ENCODE measurements around the gene PLCB2.

The PLCB2 gene

DNA sequence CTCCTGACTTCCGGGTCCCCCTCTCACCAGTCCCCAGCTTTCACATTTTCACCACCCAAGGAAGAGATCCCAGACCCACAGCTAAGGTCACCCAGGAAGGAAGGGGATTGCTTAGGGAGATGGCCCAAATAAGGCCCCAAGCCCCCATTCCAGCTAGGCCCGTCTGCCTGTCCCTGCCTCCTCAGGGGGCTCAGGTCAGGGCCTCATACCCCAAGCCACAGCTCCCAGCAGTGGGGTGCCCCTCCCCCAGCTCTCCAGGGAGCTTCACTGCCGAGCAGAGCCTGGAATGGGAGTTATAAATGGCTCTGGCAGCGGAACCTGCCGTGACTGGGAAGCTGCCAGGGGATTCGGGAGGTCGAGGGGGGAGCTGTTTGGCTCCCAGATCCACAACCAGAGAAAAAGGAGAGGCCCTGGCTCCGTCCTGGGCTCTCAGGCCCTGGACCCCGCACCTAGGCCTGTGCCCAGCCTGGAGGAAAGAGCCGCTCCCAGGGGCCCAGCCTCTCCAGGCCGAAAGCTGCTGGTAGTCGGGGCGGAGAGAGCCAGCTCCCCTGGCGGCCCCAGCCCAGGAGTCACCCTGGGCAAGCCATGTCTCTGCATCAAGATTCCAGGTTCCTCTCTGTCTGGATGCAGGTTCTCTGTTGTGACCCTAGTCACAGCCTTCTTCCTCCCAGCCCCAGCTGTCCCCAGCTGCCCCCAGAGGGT lies 32.5 kb upstream of the PLCB2 start:
- peak; percentile 91 for DNase-seq (ENCODE audit: low spot score)

DNA sequence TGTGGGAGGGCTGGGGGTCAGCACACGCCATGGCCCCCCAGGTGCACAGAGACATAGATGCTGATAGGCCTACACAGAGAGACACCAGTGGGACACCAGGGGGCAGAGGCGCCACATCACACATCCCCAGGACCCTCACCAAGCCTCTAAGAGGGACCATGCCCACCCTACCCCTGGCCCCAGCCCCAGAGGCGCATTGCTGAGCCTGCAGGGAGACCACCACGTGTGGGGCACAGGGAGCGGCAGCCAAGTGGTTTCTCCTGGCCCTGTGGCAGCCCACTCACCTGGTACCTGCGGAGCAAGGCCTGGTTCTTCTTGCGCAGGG lies 31.8 kb upstream of the PLCB2 start:
- DNase-seq (ENCODE audit: low spot score): no peak

DNA sequence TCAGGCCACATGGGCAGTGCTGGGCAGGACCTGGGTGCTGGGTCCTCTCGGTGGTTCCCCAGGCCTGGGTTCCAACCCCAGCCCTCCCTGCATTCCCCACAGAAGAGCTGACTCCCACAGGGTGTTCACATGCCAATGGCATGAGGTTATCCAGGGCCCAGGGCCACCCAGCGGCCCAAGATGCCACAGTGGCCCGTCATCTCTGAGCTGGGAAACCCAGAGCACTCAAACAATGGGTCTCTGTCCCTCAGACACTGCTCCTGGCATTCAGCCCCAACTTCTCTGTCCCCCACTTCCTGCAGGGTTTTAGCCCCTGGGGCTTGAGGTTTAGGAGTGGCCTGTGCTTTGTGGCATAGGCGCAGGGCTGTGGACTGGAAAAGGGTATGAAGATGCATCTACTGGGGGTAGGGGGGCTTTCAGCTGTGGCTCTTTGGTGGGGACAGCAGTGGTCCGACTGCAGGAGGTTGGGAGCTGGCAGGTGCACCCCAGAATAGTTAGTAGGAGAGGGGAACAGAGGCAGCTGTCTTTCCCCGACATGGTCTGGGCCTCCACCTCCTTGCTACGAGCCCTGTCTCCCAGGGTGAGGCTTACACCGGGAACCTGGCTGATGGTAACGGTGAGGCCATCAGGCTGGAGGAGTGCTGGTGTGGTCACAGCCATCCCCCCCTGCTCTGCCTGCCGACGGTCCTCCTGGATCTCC lies 31.3 kb upstream of the PLCB2 start:
- DNase-seq (ENCODE audit: low spot score): peak; percentile 94

DNA sequence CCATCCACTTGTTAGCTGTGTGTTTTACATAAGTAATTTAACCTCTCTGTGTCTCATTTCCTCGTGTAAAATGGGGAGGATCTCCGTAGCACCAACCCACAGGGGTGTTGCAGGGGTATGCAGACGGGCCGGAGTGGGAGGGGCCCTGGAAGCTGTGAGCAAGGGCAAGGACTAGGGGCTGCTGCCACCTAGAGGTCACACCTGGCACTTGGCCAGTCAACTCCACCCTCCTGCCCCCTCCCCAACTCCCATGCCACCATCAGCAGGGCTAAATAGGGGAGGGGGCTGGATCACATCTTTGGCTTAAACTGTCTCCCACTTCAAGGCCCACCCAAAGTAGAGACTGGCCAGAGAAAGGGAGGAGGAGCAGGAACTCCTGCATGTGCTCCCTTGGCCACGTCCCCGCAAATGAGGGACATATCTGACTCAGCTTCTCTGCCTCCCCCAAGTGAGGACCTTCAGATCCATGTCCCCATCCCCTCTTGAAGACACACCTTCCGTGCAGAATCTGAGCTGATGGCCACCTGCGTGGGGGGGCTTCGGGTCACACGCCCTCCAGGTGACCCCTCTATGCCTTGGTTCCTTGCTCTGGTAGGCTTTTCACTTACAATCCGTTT lies 30.4 kb upstream of the PLCB2 start:
- peak; percentile 85 for DNase-seq (ENCODE audit: low spot score)

DNA sequence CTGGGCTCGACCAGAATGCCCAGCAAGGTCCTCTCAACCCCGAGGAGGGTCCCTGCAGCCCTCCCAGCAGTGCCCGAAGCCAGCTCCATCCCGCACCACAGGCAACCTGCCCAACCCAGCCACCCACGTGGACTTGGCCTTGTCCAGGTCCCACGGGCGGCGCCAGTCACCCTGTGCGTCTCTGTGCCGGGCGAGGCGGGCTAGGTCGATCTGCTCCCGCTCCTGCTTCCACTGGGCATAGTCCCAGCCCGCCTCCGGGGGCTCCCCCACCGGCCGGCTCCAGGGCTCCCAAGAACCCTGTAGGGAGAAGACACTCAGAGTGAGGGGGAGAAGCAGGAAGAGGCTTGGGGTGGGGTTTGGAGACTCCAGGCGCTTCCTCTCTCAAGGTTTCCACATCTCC lies 29.9 kb upstream of the PLCB2 start:
- no peak for DNase-seq (ENCODE audit: low spot score)

DNA sequence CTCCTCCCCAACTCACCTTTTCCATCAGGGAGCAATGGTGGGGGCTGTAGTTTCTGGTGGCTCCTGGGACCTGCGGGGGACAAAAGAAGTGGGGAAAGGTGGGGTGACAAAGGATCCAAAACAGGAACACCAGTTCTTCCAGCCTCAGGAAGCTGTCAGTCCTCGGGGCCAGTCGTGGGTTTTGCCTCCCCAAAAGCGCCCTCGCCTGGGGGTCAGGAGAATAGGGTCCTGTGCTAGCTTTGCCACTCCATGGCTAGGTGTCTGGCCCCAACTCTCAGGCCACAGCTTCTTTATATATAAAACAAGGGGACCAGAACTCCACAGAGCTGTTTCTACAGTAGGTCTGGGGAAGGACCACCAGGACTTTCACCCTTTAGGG lies 29.0 kb upstream of the PLCB2 start:
- no peak for DNase-seq (ENCODE audit: low spot score)

DNA sequence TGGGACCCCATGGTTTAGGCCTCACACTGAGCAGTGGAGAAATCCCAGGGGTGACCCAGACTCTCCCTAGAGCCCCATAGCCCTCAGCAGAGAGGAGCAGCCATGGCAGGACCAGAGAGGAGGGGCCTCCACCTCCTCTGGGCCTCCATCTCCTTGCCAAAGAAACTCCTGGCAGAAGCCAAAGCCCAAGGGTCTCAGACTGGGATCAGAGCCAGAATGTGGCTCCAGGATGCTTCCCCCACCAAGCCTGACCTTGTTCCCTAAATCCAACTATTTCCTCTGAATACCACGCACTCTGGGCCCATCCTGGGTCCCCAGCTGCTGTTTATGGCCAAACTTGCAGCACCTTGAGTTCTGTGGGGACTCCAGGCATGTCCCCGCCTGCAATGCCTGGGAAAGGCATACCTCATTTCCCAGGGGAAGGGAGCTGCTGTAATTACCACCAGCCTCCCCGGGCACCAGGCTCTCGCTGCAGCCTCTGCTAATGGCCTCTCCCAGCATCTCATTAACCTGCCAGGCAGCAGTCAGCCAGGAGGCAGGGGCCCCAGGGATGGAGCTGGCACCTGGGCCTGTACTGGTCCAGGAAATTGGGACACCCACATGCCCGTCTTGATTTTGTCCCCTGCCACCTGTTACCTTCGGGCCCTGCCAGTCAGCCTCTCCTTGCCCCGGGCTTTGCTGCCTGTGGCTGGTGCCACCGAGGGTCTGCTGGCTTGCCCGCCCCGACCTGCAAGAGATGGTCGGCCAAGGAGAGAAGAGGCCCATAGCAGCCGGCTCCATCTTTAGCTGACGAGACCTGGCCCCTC lies 28.4 kb upstream of the PLCB2 start:
- DNase-seq (ENCODE audit: low spot score): no peak

DNA sequence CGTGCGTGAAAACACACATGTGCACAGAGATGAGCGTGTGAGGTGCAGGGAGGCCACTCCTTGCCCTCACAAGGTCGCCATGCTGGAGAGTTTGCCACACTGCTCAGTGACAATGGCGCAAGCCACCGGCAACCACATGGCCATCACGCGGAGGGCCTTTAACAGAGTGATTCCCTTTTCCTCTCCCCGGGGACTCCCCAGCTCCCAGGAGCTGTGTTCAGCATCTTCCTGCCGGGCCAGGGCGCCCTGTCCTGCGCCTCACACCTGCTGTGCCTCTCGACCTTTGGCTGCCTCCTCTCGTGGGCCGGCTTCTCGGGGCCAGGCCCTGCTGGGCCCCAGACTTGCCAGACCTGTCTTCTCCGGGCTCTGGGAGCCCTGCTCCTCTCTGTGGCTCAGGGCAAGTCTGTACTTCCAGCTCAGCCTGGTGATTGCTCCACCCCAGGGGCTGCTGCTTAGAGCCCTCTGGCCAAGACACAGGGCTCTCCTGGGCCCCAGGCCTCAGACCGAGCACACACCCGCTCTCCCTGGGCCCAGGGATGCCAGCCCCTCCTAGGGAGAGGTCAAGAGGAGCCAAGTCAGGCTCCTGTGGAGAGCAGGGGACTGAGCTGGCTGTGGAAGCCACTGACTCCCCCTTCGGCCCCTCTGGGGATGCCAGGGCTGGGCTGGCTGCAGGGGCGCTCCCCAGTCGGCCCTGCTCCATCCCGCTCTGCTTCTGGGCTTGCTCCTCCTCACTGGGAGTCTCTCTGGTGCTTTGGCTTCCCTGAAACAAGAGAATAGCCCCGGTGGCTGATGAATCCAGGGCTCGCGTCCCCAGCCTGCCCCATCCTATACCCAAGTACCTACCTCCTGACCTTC lies 27.4 kb upstream of the PLCB2 start:
- DNase-seq (ENCODE audit: low spot score): no peak

DNA sequence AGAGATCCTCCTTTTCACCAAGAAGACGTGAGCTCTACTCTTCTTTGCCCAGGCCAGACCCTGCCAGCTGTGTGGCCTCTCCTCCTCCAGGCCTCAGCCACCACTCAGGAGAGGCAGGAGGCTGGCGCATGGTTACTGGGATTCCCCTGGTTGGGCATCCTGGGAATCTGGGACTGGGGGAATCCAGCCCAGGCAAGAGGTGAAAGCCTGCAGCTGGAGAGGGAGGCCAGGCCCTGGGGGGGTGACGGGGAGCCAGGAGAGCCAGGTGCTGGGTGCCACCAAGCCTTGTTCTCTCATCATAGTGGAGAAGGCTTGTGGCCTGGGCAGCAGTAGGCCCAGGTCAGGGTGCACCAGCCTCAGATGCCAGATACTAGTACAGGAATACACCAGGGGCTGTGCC lies 26.8 kb upstream of the PLCB2 start:
- no peak for DNase-seq (ENCODE audit: low spot score)

DNA sequence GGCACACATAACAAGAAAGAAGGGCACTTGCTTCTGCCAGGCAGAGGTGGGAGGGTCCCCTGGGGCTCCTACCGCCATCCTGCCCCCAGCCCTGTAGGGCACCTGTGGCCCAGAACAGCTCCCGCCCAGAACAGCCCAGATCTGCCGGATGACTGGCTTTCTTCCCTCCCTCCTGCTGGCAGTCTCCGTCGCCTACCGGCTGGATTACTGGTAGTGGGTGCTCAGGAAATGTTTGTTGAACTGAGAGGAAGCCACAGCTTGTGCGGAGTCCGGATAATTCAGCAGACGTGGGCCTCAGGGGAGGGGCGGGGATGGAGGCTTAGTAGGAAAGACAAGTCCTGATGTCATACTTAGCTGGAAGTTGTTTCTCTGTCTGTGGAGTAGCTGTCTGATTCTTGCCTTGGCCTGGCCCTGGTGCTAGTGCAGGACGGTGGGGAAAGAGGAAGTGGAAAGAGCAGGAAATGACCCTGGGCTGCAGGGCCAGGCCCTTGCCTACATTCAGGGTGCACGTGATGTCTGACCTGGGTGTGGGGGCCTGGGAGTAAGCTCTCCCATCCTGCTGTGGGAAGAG lies 26.3 kb upstream of the PLCB2 start:
- peak; percentile 76 for DNase-seq (ENCODE audit: low spot score)

DNA sequence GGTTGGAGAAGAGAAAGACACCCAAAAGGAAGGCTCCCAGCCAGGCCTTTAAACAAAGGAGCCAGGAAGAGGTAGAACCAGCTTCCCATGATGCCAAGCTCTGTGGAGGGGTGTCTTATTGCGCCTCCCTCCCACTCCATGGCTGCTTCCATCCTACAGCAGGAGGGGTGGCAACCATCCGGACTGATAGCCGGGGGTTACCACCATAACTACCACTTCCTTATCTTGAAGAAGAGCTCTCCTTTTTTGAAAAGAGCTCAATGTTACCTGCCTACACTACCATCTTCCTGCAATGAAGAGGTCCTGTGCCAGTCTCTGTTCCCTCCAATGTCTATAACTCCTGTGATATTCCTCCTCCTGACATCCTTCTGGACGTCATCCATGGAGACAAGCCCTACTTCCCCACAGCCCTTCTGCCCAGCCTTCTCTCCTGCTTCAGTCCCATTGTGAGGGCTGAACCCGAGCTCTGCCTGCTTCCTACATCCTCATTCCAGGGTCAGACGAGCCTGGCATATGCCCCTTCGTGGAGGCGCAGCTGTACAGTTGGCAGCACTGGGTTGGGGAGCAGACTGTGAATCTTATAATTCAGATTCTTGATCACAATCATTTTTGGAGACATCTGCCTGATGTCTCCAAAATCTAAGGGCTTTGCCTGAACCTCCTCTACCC lies 24.5 kb upstream of the PLCB2 start:
- DNase-seq (ENCODE audit: low spot score): no peak

DNA sequence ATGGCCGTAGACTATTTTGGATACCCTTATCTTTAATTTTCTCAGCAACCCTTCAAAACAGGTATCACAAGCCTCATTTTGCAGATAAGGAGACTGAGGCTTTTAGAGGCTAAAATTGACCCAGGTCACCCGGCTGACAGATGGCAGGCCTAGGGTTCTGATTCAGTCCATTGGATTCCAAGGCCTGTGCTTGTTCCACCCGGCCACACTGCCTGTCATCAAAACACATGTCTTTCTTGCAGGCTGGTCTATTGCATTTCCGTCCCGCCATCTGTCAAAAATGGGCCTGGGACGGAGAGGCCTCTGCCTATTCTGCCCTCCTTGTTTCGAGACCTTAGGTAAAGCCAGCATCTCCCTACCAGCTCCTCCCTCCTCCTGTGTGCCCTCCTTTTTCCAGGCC lies 23.9 kb upstream of the PLCB2 start:
- no peak for DNase-seq (ENCODE audit: low spot score)

DNA sequence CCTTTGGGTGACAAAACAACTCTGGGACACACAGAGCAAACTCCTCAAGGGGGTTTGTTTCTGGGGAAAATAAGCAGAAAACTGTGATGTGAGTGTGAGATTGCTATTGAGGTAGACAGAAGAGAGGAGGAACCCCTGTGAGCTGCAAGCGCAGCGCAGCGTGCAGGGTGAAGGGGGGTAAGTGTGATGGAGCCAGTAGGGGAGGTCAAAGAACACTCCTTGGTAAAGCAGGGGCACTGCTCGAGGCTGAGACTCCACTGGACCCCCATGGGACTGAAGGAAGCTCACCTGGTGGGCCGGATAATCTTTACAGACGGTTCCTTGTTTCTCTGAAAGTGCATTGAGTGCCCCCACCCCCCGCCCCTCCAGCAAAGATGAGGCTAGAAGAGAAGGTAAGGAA lies 23.3 kb upstream of the PLCB2 start:
- no peak for DNase-seq (ENCODE audit: low spot score)

DNA sequence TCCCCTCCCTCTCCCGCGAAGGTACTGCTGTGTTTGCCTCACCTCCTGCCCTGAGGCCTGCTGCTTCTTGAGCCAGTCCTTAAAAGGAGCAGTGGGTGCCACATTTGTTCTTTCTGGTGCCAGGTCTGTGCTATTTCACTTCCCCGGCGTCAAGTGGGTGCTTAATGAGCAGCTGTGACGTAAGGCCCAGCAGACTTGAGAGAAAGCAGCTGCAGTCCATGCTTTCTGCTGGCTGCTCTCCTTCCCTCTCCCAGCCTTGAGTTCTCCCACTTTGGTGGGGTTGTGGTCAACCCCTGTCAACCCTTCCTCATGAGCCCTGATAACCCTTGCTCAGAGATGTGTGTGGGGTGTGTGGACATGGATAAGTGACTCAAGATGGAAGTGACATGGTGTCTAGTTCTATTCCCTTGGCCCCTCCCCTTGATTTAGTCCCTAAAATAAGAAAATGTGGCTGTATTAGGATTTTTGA lies 22.7 kb upstream of the PLCB2 start:
- no peak for DNase-seq (ENCODE audit: low spot score)

DNA sequence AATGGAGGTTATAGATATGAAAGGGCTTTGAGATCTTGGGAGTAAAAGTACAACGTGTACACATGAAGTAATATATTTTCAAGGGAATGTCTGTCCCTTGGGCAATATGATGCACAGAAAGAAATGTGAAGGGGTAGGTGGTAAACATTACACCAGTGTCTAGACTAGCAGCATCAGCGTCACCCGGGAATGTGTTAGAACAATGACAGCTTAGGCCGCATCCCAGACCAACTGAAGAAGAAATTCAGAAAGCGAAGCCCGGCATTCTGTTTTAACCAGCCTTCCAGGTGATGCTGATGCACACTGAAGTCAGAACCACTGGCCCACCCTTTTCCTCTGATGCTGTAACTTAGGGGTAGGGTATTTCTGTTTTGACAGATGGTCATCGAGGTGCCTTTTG lies 22.1 kb upstream of the PLCB2 start:
- DNase-seq (ENCODE audit: low spot score): no peak

DNA sequence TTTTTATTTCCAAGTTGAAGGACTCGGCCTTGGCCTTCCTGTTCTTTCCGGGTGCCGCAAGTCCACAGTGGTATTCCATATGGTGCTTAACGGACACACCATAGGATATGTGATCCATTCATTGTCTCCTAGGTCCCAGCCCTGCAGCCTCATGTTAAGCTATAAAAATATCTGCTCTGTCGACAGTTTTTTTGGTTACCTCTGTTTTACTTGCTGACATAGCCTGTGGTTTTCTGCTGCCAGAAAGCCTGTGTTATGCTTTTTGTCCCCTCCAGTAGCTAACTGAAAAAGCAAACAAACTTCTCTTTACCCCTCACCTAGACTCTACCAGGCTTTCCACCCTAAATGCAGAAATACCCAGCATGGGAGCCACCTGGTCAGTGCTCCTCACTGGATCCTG lies 21.0 kb upstream of the PLCB2 start:
- no peak for DNase-seq (ENCODE audit: low spot score)

DNA sequence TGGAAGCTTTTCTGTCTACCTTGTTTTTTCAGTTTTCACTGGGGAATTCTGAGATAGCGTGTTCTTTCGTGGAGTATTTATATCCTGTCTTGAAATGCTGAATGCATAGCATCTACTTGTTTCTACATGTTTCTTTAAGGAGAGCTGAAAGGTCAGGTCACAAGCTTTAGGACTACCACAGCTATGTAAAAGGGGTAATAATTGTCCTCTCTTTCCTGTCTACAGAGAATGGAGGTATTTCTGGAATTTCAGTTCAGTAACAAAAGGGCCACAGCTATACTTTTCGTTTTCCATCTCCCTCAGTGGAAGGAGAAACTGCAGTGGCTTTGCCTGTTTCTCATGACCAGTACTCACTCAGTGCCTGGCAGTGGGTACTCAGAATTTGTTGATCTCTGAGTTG lies 20.4 kb upstream of the PLCB2 start:
- peak; percentile 59 for DNase-seq (ENCODE audit: low spot score)

DNA sequence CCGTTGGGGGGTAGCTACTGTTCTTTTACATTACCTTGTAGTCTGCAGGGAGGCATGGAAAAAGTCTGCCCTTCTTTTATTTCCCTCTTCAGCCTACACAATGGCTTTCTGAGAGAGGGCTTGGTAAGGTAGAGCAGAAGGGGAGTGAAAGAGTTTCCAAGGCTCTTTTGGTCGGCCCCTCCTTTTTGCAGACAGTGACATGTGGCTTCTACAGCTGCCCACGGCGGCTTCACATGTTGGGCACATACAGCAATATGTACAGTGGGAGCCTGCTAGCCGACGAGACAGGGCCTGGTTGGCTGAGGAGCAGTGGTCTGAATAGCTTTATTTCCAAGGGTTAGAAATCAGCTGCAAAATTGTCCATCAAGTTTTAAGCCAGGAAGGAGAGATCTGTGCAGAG lies 19.7 kb upstream of the PLCB2 start:
- DNase-seq (ENCODE audit: low spot score): no peak

DNA sequence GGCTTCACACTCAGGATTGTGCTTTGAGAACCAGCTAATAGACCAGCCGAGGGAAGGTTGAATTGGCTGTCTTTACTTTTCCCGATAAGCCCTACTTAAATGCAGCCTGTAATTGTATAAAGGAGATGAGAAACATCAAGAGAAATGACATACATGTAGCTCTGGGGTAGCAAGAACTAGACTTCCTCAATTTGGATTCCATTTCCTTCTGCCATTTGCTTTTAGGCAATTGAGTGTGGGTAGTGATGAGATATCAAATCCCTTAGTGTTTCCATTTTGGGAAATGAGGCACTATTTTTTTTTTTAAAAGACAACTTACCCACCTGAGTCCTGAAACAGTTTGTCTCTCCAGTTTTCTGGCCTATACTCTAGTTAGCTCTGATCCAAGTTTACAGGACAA lies 18.0 kb upstream of the PLCB2 start:
- no peak for DNase-seq (ENCODE audit: low spot score)

DNA sequence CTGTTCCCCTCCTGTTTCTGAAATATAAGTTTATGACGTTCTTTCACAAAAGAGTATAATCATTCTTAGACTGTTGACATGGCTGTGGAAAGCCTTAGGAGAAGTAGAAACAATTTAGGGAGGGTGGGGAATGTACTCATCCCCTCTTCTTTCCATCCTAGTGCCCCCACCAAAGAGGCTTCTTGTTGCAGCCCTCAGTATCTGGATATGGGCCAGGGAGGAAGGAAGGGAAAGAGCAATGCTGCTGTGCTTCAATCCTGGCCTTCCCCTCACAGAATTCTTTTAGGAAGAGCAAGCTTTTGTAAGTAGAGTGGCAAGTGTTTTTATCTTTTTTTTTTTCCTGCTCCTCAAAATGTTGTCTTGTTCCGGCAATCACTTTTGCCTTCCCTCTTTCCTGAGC lies 17.5 kb upstream of the PLCB2 start:
- no peak for DNase-seq (ENCODE audit: low spot score)
